NCI-H1048 (cell line): ENCODE measurements around the gene NDOR1.

ENCODE experiments used
- DNase-seq: peaks from one replicate; lab custom pipeline; 2025; lab: John Stamatoyannopoulos, UW

The NDOR1 gene

DNA sequence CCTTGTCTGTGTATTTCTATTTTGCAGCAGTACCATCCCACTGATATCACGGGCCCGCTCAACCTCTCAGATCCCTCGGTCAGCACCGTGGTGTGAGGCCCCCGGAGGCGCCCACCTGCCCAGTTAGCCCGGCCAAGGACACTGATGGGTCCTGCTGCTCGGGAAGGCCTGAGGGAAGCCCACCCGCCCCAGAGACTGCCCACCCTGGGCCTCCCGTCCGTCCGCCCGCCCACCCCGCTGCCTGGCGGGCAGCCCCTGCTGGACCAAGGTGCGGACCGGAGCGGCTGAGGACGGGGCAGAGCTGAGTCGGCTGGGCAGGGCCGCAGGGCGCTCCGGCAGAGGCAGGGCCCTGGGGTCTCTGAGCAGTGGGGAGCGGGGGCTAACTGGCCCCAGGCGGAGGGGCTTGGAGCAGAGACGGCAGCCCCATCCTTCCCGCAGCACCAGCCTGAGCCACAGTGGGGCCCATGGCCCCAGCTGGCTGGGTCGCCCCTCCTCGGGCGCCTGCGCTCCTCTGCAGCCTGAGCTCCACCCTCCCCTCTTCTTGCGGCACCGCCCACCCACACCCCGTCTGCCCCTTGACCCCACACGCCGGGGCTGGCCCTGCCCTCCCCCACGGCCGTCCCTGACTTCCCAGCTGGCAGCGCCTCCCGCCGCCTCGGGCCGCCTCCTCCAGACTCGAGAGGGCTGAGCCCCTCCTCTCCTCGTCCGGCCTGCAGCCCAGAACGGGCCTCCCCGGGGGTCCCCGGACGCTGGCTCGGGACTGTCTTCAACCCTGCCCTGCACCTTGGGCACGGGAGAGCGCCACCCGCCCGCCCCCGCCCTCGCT is 37.5 kb upstream of the NDOR1 start:
- DNase-seq = no peak

DNA sequence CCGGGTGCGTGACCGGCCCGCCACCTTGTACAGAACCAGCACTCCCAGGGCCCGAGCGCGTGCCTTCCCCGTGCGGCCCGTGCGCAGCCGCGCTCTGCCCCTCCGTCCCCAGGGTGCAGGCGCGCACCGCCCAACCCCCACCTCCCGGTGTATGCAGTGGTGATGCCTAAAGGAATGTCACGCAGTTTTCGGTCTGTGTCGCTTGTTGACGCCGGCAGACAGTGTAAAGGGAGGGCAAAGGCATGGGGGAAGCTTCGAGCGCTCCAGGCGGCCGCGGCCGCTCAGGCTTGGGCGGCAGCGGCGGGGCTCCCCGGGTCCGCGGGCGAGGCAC is 37.0 kb upstream of the NDOR1 start:
- DNase-seq = no peak

DNA sequence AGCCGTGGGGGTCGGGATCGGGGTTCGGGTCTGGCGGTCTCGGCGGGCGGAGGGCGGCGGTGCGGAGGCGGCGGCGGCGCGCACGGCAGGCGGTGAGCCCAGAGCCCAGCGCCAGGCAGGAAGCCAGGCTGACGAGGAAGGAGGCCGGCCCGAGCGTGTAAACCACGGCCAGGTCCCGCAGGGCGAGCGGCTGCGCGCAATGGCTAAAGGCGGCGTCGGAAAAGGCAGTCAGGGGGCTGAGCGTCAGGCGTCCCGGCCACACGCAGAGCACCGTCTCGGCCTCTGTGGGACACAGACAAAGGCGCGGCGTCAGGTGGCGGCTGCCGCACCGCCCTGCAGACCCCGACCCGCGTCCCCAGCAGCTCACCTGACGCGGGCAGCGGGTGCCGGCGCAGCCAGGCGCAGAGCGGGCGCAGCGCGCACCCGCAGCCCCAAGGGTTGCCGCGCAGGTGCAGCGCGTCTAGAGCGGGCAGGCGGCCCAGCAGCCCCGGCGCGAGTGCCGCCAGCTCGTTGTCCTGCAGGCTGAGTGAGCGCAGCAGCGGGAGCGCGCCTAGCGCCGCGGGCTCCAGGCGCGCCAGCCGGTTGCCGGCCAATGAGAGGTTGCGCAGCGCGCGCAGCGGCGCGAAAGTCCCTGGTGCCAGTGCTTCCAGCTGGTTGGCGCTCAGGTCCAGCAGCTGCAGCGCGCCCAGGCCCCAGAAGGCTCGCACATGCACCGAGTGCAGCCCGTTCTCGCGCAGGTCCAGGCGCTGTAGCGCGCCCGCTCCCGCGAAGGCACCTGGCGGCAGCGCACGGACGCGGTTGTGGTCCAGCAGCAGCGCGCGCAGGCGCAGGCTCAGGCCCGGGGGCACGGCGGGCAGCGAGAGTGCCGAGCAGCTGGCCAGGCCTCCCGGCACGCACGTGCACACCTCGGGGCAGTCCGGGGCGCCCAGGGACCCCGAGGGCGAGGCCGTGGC is 36.3 kb upstream of the NDOR1 start:
- DNase-seq = no peak

- no peak for DNase-seq
Measured at GRCh38 chr9:137169896-137170358, 35.6 kb upstream of the NDOR1 start, which contains the start of gene LRRC26. TSS of gene LRRC26 (minus strand) at chr9:137170051. CDS start at chr9:137169943, 108 bp downstream.

DNA sequence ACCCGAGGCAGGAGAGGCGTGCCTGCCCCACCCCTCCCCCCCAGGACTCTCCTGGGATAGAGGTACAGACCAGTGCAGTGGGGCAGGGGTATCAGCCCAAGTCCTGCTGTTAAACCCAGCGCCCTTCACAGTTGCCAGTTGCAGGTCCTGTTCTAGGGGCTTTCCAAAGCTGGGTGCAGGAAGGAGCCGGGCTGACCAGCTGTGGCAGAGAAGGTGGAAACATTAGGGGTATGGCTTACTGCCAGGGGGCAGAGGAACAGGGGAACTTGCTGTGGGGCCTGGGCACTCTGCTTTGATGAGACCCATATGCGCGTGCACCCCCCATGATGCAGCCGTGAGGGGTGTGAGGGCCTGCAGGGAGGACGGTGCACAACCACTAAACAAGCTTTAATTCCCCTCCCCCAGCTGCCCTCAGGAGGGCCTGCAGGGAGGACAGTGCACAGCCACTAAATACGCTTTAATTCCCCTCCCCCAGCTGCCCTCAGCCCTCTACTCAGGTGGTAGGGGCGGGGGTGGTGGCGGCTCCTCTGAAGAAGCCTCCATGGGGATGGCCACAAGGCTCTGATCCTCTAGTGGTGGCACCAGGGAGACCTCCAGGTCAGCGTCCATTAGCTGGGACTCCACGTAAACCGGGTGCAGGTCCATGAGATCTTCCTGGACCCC is 34.9 kb upstream of the NDOR1 start:
- no peak for DNase-seq

DNA sequence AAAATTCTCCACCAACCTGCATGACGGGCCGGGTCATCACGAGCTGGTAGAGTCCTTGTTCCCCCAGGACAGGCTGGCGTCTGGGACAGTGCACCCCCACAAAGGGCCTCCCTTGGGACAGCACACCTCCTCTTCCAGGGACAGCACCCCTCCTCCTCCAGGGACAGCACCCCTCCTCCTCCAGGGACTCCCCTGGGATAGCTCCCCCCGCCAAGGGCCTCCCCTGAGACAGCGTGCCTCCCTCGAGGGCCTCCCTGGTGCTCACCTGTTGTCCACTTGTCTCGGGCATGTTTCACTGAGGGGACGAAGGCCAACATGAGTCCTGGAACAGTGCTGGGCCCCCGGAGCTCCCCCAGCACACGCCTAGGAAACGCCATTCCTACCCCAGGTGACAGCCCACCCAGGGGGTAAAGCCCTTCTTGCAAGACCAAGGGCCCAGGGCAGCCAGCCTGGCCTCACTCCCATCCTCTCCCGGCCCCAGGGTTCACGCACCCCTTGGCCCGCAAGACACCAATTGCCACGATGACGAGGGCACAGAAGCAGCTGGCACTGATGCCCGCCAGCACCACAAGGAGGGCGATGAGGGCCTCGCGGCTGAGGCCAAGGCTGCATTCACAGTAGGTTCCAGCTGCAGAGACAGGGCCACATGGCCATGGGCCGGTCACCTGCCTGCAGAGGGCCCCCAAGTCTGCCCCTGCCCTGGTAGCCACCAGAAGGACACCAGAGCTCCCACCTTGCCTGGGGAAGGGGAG is 34.2 kb upstream of the NDOR1 start:
- DNase-seq = no peak

DNA sequence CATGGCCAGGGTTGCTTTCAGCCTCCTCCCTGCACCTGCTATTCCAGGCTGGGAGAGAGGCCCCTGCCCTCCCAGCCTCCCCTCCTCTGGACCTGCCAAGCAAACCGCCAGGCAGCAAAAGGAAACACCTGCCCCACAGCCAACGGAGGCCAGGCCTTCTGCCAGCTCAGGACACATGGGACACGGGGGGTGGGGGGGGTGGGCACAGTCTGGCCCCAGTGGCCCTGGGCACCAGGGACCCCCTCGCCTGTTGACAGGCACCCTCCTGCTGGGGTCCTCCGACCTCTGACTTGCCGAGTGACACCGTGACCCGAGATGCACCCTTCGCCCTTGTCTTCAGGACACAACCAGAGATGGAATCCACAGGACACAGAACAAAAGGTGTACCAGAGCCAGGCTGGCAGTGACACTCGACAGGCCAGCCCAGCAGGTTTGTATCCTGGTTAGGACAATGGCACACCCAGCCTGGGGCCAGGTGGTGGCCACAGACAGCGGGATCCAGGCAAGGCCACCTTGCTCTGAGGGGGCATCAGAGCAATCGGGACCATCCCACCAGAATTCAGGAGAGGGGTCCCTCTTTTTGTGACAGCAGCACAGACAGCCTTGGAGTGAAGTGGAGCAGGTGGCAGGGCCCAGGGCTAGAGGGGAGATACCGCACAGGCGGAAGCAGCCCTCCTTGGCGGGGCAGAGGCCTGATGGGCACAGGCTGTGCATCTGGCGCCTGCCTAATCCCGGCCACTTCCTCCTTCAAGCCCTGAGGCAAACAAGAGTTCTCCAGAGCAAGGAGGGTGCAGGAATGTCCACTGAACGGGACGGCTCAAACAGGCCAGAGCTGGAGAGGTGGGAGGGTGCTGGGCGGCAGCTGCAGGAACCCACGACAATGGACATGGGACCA is 32.4 kb upstream of the NDOR1 start:
- no peak for DNase-seq

- DNase-seq = no peak
Measured at GRCh38 chr9:137173796-137174664, 31.5 kb upstream of the NDOR1 start.

GRCh38 chr9:137174722-137175293 is 30.7 kb upstream of the NDOR1 start:
- no peak for DNase-seq

DNA sequence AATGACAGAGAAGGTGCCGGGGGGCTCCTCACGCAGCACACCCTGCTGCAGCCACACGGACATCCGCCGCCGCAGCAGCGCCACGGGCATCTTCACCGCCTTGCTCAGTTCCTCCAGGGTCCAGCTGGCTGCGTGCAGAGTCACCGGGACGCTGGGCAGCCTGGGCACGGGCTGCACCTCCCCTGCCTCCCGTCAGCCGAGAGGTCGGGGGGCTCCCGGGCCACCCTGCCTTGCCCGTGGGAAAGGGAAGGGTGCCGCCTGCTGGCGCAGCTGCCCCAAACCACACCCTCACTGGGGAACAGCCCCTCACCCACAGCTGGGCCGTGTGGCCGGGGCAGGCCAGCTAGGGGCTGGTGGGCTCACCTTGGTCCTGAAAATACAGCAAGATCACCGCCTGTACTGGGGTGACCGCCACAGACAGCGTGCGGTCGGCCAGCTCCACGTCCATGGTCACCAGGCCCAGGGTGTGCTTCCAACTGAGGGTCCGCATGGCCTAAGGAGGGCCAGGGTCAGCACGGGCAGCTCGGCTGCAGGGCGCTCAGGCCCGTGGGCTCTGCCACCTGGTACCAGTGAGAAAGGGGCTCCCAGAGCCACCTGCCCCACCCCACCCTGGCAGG is 30.0 kb upstream of the NDOR1 start:
- no peak for DNase-seq

GRCh38 chr9:137176302-137177182 is 29.0 kb upstream of the NDOR1 start:
- DNase-seq = no peak

DNA sequence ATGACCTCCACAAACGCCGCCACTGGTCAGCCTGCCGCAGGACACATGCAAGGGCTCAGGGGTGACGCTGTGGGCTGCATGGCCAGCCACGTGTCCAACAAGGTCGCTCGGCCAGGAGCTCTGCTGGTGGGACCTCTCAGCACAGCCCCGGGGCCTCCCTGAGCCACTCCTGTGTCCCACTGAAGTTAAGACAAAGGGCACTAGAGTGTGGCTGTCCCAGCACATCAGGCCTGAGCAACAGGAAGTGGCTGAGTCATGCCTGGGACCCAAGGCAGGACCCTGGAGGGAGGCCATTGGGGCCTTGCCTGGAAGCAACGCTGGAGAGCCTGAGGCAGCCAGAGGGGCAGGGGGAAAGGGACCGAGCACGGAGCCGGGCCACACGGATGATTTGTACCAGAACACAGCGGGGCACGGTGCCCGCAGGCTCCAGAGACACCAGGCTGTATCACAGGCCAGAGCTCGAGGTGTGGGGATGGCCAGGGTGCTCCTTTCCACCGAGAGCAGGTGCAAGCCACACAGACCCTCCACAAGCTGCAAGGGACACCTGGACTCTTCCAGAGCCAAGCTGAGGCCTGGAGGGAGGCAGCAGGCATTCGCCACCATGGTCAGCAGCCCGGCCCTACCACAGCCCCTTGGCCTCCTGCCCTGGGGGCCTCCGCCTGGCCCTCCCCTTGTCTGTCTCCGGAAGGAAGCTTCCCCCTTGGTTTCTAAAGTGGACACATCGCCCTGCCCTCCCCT is 27.1 kb upstream of the NDOR1 start:
- DNase-seq = no peak

DNA sequence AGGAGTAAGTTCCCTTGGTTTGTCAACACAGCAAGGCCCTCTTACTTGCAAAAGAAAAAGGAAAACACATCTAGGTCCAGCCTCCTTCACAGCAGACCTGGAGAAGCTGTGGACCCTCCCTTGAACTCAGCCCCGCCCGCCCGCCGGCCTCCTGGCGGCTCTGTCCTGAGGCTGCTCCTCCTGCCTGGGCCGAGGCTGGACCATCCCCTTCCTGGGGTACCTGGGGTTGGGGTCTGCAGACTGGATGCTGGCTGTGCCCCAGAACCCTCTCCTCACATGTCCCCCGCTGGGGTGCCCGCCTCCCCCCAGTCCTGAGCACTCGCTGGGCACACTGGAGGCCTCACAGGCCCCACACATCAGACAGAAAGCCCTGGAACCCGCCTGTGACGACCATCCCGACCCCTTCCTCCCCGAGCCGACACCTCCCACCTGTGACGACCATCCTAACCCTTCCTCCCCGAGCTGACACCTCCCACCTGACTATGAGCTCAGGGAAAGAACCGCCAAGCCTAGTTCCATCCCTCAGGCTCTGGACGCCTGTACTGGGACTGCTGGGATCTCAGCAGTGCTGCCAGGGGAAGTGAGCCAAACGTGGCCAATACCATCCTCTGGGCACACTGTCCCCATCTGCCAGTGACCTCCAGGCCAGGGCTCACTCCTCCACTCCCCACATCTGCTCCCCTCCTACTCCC is 26.4 kb upstream of the NDOR1 start:
- DNase-seq = no peak

DNA sequence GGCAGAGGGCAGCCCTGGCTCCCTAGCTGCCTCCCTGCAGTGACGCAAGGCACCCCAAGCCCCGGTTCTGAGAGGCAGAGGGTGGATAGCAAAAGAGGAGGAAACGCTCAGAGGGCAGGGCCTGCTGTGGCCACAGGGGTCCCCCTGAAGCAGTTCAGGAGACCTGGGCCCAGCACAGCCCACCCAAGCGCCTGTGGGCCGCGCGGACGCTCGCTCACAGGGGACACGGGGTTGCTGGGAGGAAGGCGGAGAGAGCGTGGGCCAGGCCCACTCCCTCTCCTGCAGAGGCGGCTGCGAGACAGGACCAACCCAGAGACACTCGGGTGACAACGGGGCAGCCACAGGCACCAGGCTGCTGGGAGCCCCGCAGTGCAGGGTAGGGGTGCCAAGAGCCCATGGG is 25.7 kb upstream of the NDOR1 start:
- no peak for DNase-seq

- no peak for DNase-seq
Measured at GRCh38 chr9:137180491-137180890, 25.0 kb upstream of the NDOR1 start.

DNA sequence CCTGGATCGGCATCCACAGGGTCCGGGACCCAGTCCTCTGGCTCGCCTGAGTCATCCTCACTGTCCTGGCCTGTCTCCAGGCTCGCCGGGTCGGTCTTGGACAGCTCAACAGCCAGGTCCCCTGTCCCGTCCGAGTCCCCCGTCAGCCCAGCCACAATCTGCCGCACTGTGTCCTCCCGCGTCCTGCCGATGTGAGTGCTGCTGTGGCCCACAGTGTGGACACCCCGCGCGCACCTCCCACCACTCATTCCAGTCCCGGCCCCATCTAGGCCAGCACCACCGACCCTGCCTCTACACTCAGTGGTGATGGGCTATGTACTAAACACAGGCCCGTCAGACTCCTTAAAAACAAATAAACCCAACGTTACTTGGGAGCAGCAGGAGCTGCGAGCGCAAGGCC is 23.8 kb upstream of the NDOR1 start:
- DNase-seq = no peak

GRCh38 chr9:137182836-137183235 is 22.7 kb upstream of the NDOR1 start:
- DNase-seq = no peak
